Astrocyte of the spinal cord (primary cell): Measurements from ENCODE around the gene SLC18B1.

Experiments used
- DNase-seq: peaks from one replicate; pipeline ENCODE4 v3.0.0; 2011; ENCODE audit warnings: low read depth, low spot score
- H3K4me3 ChIP-seq: 2 replicates; pipeline ENCODE4 v1.5.1; 2011; ENCODE audit warnings: low read depth, mild to moderate bottlenecking, low read length, moderate library complexity
- in situ Hi-C: cut with HindIII; loops from 2 replicates; pipeline ENCODE4 v1.10.0; 2017; ENCODE audit warnings: low sequenced_read_pairs
- TF ChIP-seq, protein P1 (sequence below): IDR thresholded peaks from 2 replicates; pipeline ENCODE4 v1.5.1; 2012; ENCODE audit warnings: low read depth, mild to moderate bottlenecking, low read length, inconsistent platforms

SLC18B1 gene

DNA sequence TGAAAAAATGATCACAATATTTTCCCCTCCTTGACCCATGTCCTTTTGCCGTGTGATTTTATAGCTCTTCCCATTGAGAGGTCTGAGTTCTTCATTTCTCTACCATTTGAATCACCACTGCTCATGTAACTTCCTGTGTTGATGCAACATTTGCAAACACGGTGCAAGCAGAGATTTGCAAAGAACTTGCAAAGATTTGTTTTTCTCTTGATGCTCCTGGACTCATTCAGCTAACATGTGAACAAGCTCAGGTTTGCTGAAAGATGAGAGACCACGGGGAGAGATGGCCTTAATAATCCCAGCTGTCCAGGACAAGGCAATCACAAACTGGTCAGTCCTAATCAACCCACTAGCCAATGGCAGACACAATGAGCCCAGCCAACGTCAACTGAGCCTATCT lies 49.3 kb downstream of the SLC18B1 start:
- DNase-seq = peak; percentile 10
- TF ChIP-seq, protein P1, sequence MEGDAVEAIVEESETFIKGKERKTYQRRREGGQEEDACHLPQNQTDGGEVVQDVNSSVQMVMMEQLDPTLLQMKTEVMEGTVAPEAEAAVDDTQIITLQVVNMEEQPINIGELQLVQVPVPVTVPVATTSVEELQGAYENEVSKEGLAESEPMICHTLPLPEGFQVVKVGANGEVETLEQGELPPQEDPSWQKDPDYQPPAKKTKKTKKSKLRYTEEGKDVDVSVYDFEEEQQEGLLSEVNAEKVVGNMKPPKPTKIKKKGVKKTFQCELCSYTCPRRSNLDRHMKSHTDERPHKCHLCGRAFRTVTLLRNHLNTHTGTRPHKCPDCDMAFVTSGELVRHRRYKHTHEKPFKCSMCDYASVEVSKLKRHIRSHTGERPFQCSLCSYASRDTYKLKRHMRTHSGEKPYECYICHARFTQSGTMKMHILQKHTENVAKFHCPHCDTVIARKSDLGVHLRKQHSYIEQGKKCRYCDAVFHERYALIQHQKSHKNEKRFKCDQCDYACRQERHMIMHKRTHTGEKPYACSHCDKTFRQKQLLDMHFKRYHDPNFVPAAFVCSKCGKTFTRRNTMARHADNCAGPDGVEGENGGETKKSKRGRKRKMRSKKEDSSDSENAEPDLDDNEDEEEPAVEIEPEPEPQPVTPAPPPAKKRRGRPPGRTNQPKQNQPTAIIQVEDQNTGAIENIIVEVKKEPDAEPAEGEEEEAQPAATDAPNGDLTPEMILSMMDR = no peak
- no peak overlapping the region for H3K4me3 ChIP-seq
- in situ Hi-C loops = no loop called here

DNA sequence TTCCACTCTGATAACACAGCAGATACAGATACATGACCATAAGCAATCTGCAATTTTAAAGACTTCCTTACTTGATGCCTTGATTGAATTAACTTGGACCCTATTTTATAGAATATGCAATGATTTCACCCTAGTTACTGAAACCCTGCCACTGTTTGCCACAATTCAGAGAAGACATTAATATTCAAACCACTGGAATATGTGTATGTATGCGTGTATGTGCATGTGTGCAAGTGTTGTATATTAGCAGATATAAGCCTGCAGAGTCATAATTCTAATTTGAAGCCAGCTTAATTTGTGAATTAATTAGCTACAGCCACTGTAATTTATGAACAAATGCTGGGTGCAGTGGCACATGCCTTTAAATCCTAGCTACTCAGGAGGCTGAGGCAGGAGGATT lies 50.0 kb downstream of the SLC18B1 start:
- in situ Hi-C loops = no loop called here
- TF ChIP-seq, protein P1 = no peak
- no peak overlapping the region for H3K4me3 ChIP-seq
- no peak for DNase-seq

DNA sequence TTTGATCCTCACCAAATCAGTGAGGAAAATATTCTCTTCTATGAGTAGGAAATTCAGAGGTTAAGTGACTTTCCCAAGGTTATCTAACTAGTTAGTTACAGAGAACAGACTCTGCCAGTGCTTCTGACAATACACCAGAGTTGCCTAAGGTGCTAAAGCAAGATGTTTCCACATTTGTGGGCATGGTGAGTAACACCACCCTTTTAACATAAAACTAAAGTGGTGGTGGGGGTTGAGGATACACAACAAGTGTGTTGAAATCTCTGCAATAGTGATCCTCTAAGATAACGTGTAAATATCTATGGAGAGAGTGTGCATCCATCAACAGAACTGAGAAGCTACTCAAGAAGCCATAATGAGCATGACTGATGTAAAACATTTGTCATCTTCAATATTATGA lies 52.4 kb downstream of the SLC18B1 start:
- H3K4me3 ChIP-seq = no peak overlapping the region
- no peak for DNase-seq
- in situ Hi-C loops = no loop called here
- TF ChIP-seq, protein P1 = no peak

DNA sequence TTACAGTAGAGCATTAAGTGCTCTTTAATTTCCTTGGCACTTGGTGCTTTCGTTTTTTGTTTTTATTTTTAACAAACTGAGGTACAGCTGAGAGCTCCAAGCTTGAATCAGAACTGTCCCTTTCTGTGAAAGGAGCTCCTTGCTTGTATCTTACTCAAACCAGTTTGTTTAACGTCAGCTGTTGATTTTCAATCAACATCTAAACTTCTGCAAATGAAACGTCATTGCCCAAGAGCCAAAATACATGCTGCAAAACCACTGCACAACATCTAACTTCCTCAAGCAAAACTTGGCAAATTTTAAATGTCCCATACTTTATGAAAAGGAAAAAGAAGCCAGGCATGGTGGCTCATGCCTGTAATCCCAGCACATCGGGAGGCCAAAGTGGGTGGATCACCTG lies 55.9 kb downstream of the SLC18B1 start:
- TF ChIP-seq, protein P1 = no peak
- H3K4me3 ChIP-seq = no peak overlapping the region
- in situ Hi-C loops = no loop called here
- no peak for DNase-seq

DNA sequence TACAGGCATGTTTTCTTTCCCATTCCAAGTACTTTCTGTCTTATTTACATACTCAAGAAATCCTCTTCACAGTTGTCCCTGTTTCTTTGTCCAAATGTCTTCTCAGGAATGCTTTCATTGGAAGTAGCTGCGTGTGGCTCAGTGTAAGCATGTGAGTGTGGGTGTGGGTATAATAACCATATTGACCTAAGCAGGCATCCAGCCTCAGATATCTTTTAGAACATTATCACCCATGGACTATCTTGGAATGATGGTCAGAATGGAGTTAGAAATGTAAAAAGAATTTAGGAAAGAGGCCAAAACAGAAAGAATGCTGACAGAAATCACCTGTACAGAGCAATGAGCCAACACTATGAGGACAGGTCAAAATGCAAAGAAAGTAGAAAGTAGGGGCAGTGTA lies 57.2 kb downstream of the SLC18B1 start:
- TF ChIP-seq, protein P1 = no peak
- in situ Hi-C loops = no loop called here
- no peak overlapping the region for H3K4me3 ChIP-seq
- no peak for DNase-seq

DNA sequence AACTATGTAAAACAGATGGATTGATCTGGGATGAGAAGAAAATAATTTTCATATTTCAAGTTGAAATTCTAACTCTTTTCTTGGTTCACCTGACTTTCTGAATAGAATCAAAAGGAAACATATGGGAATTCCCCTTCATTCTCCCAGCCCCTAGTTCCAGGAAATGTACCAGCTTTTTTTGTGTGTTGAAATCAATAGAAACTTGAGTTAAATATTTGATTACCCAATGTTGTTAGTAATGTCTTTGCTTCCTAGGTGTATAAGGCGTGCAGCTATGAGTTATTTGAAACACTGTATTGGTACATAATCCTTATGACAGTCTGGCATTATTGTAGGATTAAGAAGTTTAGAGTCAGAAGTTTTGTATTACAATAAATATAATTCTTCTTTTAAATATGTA lies 62.2 kb downstream of the SLC18B1 start:
- TF ChIP-seq, protein P1 = no peak
- DNase-seq = no peak
- no peak overlapping the region for H3K4me3 ChIP-seq
- in situ Hi-C loops = no loop called here

DNA sequence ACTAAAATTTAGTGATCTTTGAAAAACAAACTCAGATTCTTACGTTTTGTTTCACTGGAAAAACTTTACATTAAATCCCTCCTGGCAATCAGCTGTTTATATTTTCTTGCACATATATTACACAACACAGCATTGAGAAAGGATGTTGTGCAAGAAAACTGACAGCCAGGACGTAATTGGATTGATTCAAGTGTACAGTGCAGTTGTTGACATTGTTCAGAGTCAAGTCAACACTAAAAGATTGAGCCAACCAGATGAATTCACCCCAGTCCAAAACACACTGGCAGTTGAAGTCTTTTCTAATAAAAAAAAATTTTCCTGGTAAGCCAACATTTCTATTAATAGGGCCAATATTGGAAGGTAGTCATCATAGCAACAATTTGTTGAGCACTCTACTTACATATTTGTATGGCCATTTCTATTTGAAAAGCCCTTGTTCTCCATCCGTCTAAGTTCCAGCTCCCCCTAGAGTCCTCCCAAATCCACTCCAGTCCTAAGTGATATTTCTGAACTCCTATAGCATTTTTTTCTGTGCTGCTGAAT lies 63.7 kb downstream of the SLC18B1 start:
- H3K4me3 ChIP-seq = no peak overlapping the region
- in situ Hi-C loops = no loop called here
- TF ChIP-seq, protein P1 = peak; percentile 38
- no peak for DNase-seq
